Measurements from ENCODE around the gene PURA. TPM values are rescaled to one million over a fixed set of nuclear protein-coding genes. Genes with fewer than 3 reads are reported as not detected.

PURA gene
- 10 to 100 TPM; 35.1 to 56.8 (median 42.5) TPM for total RNA-seq

GRCh38 chr5:140113699-140114263 is at the start of gene PURA:
PURA (plus strand) TSS chr5:140114109; CDS start chr5:140114182, 73 bp downstream.
- no peaks in the 10 kb centered on the region for H3K27me3 ChIP-seq
- WGBS, 2 donors = 0 to 1% methylated on average over 23 to 27 of the region's 60 CpGs
- H3K36me3 ChIP-seq = no peaks in the 10 kb centered on the region
- peak within 1 kb of the TSS; percentile 85 to 97 (median 92) for H3K27ac ChIP-seq
- H3K9me3 ChIP-seq = no peaks in the 10 kb centered on the region
- peak within 1 kb of the TSS; percentile 72 to 87 (median 76) for H3K4me3 ChIP-seq
- H3K4me1 ChIP-seq = peaks cover 0 to 86% (median 56%) of the 10 kb centered on the region in 4 donors
- DNase-seq (ENCODE audit: low spot score in 2 of 2) = peak; percentile 95 to 96
- TF ChIP-seq EP300 (IDR thresholded peaks at IDR 0.05) = peak in 1 of 2 donors; percentile 48
- TF ChIP-seq, protein P1, sequence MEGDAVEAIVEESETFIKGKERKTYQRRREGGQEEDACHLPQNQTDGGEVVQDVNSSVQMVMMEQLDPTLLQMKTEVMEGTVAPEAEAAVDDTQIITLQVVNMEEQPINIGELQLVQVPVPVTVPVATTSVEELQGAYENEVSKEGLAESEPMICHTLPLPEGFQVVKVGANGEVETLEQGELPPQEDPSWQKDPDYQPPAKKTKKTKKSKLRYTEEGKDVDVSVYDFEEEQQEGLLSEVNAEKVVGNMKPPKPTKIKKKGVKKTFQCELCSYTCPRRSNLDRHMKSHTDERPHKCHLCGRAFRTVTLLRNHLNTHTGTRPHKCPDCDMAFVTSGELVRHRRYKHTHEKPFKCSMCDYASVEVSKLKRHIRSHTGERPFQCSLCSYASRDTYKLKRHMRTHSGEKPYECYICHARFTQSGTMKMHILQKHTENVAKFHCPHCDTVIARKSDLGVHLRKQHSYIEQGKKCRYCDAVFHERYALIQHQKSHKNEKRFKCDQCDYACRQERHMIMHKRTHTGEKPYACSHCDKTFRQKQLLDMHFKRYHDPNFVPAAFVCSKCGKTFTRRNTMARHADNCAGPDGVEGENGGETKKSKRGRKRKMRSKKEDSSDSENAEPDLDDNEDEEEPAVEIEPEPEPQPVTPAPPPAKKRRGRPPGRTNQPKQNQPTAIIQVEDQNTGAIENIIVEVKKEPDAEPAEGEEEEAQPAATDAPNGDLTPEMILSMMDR (IDR thresholded peaks at IDR 0.05) = peak in 2 of 5 experiments; percentile 26 to 49
- TF ChIP-seq POLR2A (IDR thresholded peaks at IDR 0.05) = peak in 1 of 2 donors; percentile 73

DNA sequence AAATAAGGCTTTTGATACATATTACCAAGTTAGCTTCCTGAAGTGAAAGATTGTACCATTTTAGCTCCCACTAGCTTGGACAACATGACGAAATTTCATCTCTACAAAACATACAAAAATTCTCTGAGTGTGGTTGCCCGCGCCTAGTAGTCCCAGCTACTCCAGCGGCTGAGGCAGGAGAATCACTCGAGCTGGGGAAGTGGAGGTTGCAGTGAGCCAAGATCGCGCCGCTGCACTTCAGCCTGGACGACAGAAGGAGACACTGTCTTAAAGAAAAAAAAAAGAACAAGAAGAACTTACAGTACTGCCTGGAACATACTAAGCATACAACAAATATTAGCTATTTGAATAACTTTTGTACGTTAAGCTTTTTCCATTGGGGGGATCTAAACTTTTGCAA is 41.1 kb upstream of the PURA start:
- no peaks in the 10 kb centered on the region for H3K36me3 ChIP-seq
- no peak overlapping the region for H3K27ac ChIP-seq
- peaks cover 0 to 4% (median 0%) of the 10 kb centered on the region in 4 donors for H3K4me1 ChIP-seq
- H3K9me3 ChIP-seq = no peaks in the 10 kb centered on the region
- TF ChIP-seq POLR2A (IDR thresholded peaks at IDR 0.05) (no peak), EP300 (IDR thresholded peaks at IDR 0.05) (no peak)
- TF ChIP-seq, protein P1 (IDR thresholded peaks at IDR 0.05) = no peak
- H3K27me3 ChIP-seq = no peaks in the 10 kb centered on the region
- no peak for DNase-seq (ENCODE audit: low spot score in 2 of 2)
- WGBS, 2 donors = 47 to 53% methylated on average over 10 of the region's 10 CpGs
- no peak overlapping the region for H3K4me3 ChIP-seq

DNA sequence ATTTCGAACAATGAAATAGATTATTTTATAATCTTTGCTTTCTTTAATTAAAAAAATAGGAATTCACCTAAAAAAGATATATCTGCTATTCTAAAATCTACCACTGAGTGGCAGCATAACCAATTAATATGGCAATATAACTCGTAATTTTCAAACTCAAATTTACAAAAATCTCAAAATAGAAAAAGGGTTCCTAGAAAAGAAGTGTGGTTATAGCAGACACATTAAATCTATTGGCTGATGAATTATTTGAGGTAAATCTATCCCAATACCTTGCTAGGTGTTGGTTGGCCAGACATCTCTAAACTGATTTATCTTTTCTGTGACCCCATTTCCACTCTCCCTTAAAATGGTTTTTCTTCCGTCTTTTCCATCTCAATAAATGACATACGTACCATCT is 40.6 kb upstream of the PURA start:
- WGBS, 2 donors = 8 to 17% methylated on average over 4 of the region's 4 CpGs

GRCh38 chr5:140075371-140075770 is 38.5 kb upstream of the PURA start:
- WGBS, 2 donors = 49 to 52% methylated on average over 2 of the region's 2 CpGs
- Histone ChIP-seq H3K4me1 (peaks cover 0 to 4% (median 0%) of the 10 kb centered on the region in 4 donors), H3K4me3 (no peak overlapping the region), H3K36me3 (no peaks in the 10 kb centered on the region), H3K9me3 (no peaks in the 10 kb centered on the region), H3K27ac (no peak overlapping the region), H3K27me3 (no peaks in the 10 kb centered on the region)
- TF ChIP-seq POLR2A (IDR thresholded peaks at IDR 0.05) (no peak), EP300 (IDR thresholded peaks at IDR 0.05) (no peak)
- DNase-seq (ENCODE audit: low spot score in 2 of 2) = no peak

More for the DNA sequence above, 40.6 kb upstream of the PURA start:
- Histone ChIP-seq H3K4me3 (no peak overlapping the region), H3K4me1 (peaks cover 0 to 4% (median 0%) of the 10 kb centered on the region in 4 donors), H3K27me3 (no peaks in the 10 kb centered on the region), H3K9me3 (no peaks in the 10 kb centered on the region), H3K27ac (no peak overlapping the region), H3K36me3 (no peaks in the 10 kb centered on the region)
- no peak for DNase-seq (ENCODE audit: low spot score in 2 of 2)
- no peak for TF ChIP-seq POLR2A (IDR thresholded peaks at IDR 0.05)
- TF ChIP-seq, protein P1 (IDR thresholded peaks at IDR 0.05) = peak; percentile 56 to 76 (median 61)
- no peak for TF ChIP-seq EP300 (IDR thresholded peaks at IDR 0.05)

- WGBS, 2 donors = 94 to 97% methylated on average over 1 of the region's 1 CpG
- Histone ChIP-seq H3K27me3 (no peaks in the 10 kb centered on the region), H3K27ac (no peak overlapping the region), H3K4me3 (no peak overlapping the region), H3K4me1 (peaks cover 0 to 4% (median 0%) of the 10 kb centered on the region in 4 donors), H3K9me3 (no peaks in the 10 kb centered on the region), H3K36me3 (no peaks in the 10 kb centered on the region)
- no peak for DNase-seq (ENCODE audit: low spot score in 2 of 2)
- TF ChIP-seq, protein P1 (IDR thresholded peaks at IDR 0.05) = no peak
- TF ChIP-seq POLR2A (IDR thresholded peaks at IDR 0.05) (no peak), EP300 (IDR thresholded peaks at IDR 0.05) (no peak)
Measured at GRCh38 chr5:140076142-140076541, 37.8 kb upstream of the PURA start.
